ENCODE results near the gene ZNF48.
A peak's percentile ranks its signal among the peaks of the same experiment; 100 is the strongest.

Gene ZNF48

DNA sequence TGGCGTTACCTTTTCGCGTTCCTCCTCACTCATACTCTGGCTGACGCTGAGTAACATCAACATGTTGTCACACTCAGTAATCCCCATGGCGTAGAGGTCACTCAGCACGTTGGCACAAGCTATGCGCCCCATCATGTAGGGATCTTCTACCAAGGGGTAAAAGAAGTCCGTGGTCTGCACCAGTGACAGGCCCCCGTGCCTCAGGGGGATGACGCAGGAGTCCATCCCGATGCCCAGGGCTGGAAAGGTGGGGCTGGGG is 49.9 kb downstream of the ZNF48 start (continued):
- TF ChIP-seq ZC3H10 (CRISPR knock-in tag; IDR thresholded peaks at IDR 0.05) (no peak), ESRRG (CRISPR knock-in tag; IDR thresholded peaks at IDR 0.05) (no peak), ISL1 (CRISPR knock-in tag; IDR thresholded peaks at IDR 0.05) (no peak), TOX (CRISPR knock-in tag; IDR thresholded peaks at IDR 0.05; ENCODE audit: borderline replicate concordance) (no peak), GLIS3 (CRISPR knock-in tag; IDR thresholded peaks at IDR 0.05) (no peak), TCF4 (CRISPR knock-in tag; IDR thresholded peaks at IDR 0.05; ENCODE audit: borderline replicate concordance) (no peak)
- TF ChIP-seq, protein P1, sequence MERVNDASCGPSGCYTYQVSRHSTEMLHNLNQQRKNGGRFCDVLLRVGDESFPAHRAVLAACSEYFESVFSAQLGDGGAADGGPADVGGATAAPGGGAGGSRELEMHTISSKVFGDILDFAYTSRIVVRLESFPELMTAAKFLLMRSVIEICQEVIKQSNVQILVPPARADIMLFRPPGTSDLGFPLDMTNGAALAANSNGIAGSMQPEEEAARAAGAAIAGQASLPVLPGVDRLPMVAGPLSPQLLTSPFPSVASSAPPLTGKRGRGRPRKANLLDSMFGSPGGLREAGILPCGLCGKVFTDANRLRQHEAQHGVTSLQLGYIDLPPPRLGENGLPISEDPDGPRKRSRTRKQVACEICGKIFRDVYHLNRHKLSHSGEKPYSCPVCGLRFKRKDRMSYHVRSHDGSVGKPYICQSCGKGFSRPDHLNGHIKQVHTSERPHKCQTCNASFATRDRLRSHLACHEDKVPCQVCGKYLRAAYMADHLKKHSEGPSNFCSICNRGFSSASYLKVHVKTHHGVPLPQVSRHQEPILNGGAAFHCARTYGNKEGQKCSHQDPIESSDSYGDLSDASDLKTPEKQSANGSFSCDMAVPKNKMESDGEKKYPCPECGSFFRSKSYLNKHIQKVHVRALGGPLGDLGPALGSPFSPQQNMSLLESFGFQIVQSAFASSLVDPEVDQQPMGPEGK (CRISPR knock-in tag; IDR thresholded peaks at IDR 0.05; ENCODE audit: borderline replicate concordance), result no peak
- TF ChIP-seq, protein P2, sequence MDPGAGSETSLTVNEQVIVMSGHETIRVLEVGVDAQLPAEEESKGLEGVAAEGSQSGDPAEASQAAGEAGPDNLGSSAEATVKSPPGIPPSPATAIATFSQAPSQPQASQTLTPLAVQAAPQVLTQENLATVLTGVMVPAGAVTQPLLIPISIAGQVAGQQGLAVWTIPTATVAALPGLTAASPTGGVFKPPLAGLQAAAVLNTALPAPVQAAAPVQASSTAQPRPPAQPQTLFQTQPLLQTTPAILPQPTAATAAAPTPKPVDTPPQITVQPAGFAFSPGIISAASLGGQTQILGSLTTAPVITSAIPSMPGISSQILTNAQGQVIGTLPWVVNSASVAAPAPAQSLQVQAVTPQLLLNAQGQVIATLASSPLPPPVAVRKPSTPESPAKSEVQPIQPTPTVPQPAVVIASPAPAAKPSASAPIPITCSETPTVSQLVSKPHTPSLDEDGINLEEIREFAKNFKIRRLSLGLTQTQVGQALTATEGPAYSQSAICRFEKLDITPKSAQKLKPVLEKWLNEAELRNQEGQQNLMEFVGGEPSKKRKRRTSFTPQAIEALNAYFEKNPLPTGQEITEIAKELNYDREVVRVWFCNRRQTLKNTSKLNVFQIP (CRISPR knock-in tag; IDR thresholded peaks at IDR 0.05; ENCODE audit: borderline replicate concordance, low read depth), result no peak

DNA sequence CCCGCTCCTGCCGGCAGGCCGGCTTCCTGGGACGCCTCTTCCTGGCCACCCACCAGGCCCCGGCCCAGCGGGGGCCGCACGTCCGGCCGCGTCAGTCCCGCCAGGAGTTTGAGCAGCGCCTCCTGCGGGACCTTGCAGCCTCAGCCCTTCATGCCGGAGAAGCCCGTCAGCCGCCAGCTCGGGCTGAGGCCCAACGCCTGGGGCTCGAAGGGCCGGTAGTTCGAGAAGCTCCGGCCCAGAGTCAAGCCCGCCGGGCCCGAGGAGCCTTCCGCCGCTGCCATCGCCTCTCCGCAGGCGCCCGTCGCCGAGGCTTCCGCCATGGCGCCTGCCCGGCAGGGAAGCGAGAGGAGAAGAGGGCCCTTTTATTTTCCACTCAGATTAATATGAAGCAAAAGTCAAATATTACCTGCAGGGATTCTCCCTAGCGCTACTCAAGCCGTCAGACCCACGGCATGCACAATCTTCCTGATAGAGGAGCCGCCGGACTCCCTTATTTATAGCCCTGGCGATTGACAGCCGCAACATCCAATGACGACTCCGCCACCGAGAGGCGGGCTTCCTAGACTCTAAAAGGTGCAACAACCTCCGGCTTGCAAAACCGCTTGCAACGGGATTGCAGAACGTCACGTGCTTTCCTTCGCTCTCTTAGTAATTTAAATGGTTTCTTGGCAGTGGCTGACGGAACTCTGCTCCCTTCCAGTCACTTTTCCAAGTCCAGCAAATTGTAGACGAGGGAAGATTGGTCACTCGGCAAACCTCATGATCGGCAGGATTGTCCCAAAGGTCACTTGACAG is 50.4 kb downstream of the ZNF48 start, which contains the start of gene SEPHS2:
Gene SEPHS2 (minus strand): TSS at position 467 of the 795 bp plus-strand sequence. CDS start 147 bp downstream, at position 320.
- TF ChIP-seq, protein P3, sequence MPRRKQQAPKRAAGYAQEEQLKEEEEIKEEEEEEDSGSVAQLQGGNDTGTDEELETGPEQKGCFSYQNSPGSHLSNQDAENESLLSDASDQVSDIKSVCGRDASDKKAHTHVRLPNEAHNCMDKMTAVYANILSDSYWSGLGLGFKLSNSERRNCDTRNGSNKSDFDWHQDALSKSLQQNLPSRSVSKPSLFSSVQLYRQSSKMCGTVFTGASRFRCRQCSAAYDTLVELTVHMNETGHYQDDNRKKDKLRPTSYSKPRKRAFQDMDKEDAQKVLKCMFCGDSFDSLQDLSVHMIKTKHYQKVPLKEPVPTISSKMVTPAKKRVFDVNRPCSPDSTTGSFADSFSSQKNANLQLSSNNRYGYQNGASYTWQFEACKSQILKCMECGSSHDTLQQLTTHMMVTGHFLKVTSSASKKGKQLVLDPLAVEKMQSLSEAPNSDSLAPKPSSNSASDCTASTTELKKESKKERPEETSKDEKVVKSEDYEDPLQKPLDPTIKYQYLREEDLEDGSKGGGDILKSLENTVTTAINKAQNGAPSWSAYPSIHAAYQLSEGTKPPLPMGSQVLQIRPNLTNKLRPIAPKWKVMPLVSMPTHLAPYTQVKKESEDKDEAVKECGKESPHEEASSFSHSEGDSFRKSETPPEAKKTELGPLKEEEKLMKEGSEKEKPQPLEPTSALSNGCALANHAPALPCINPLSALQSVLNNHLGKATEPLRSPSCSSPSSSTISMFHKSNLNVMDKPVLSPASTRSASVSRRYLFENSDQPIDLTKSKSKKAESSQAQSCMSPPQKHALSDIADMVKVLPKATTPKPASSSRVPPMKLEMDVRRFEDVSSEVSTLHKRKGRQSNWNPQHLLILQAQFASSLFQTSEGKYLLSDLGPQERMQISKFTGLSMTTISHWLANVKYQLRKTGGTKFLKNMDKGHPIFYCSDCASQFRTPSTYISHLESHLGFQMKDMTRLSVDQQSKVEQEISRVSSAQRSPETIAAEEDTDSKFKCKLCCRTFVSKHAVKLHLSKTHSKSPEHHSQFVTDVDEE (CRISPR knock-in tag; IDR thresholded peaks at IDR 0.05), result no peak
- TF ChIP-seq ZNF8 (CRISPR knock-in tag; IDR thresholded peaks at IDR 0.05) (no peak), GLIS3 (CRISPR knock-in tag; IDR thresholded peaks at IDR 0.05) (no peak), SNAI2 (CRISPR knock-in tag; IDR thresholded peaks at IDR 0.05) (no peak), TCF4 (CRISPR knock-in tag; IDR thresholded peaks at IDR 0.05; ENCODE audit: borderline replicate concordance) (no peak), ISL1 (CRISPR knock-in tag; IDR thresholded peaks at IDR 0.05) (no peak), OSR1 (CRISPR knock-in tag; IDR thresholded peaks at IDR 0.05) (no peak)
- TF ChIP-seq, protein P1 (CRISPR knock-in tag; IDR thresholded peaks at IDR 0.05; ENCODE audit: borderline replicate concordance), result no peak
- TF ChIP-seq, protein P4, sequence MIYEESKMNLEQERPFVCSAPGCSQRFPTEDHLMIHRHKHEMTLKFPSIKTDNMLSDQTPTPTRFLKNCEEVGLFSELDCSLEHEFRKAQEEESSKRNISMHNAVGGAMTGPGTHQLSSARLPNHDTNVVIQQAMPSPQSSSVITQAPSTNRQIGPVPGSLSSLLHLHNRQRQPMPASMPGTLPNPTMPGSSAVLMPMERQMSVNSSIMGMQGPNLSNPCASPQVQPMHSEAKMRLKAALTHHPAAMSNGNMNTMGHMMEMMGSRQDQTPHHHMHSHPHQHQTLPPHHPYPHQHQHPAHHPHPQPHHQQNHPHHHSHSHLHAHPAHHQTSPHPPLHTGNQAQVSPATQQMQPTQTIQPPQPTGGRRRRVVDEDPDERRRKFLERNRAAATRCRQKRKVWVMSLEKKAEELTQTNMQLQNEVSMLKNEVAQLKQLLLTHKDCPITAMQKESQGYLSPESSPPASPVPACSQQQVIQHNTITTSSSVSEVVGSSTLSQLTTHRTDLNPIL (CRISPR knock-in tag; IDR thresholded peaks at IDR 0.05; ENCODE audit: low read depth), result no peak
- peak; percentile 95 for ATAC-seq

DNA sequence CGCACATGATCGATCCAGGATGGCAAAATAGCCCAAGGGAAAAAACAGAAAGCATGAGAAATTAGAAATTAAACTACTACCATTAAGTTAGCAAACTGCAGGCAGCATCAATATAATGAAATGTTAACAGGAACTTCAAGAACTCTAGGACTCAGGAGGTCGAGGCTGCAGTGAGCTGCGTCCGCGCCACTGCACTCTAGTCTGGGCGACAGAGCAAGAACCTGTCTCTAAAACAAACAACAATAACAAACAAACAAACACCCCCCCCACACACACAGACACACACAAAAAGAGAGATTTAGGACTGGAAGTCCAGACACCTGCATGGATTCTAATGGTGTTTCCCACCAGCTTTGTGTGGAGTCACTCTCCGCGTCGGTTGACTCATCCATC is 51.0 kb downstream of the ZNF48 start:
- TF ChIP-seq ZFP30 (CRISPR knock-in tag; IDR thresholded peaks at IDR 0.05) (no peak), SNAI2 (CRISPR knock-in tag; IDR thresholded peaks at IDR 0.05) (no peak), RARB (CRISPR knock-in tag; IDR thresholded peaks at IDR 0.05) (no peak), PPARA (CRISPR knock-in tag; IDR thresholded peaks at IDR 0.05; ENCODE audit: borderline replicate concordance) (no peak), ZC3H10 (CRISPR knock-in tag; IDR thresholded peaks at IDR 0.05) (no peak), ESRRG (CRISPR knock-in tag; IDR thresholded peaks at IDR 0.05) (no peak), ZFP3 (CRISPR knock-in tag; IDR thresholded peaks at IDR 0.05) (no peak), ZNF8 (CRISPR knock-in tag; IDR thresholded peaks at IDR 0.05) (no peak), GLIS3 (CRISPR knock-in tag; IDR thresholded peaks at IDR 0.05) (no peak), ISL1 (CRISPR knock-in tag; IDR thresholded peaks at IDR 0.05) (no peak), CSDC2 (CRISPR knock-in tag; IDR thresholded peaks at IDR 0.05) (no peak)
- TF ChIP-seq, protein P2 (CRISPR knock-in tag; IDR thresholded peaks at IDR 0.05; ENCODE audit: borderline replicate concordance, low read depth), result no peak
- TF ChIP-seq, protein P5, sequence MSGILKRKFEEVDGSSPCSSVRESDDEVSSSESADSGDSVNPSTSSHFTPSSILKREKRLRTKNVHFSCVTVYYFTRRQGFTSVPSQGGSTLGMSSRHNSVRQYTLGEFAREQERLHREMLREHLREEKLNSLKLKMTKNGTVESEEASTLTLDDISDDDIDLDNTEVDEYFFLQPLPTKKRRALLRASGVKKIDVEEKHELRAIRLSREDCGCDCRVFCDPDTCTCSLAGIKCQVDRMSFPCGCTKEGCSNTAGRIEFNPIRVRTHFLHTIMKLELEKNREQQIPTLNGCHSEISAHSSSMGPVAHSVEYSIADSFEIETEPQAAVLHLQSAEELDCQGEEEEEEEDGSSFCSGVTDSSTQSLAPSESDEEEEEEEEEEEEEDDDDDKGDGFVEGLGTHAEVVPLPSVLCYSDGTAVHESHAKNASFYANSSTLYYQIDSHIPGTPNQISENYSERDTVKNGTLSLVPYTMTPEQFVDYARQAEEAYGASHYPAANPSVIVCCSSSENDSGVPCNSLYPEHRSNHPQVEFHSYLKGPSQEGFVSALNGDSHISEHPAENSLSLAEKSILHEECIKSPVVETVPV (CRISPR knock-in tag; IDR thresholded peaks at IDR 0.05), result no peak
- TF ChIP-seq, protein P3 (CRISPR knock-in tag; IDR thresholded peaks at IDR 0.05), result no peak
- no peak for ATAC-seq

All from SK-N-SH treated with all-trans-retinoic acid at 6 μM for 48 hours (cell line).